Left ventricle myocardium inferior (tissue), 1 donor: Measurements from ENCODE around the gene PCBP1. TPM values are rescaled to one million over a fixed set of nuclear protein-coding genes. Genes with fewer than 3 reads are reported as not detected.
A peak's percentile ranks its signal among the peaks of the same experiment; 100 is the strongest.
"Not testable (repeated sequence)": the region's sequence is repeated elsewhere in the genome, so short reads cannot be mapped to it uniquely, and the experiment has no call there.

Experiments used
- DNase-seq: peaks from one replicate; pipeline ENCODE4 v3.0.0-alpha.2; 2020
- H3K27ac ChIP-seq: fragments of 200-600 bp; replicated peaks from 2 replicates; pipeline ENCODE4 v1.8.0; 2021
- H3K27me3 ChIP-seq: fragments of 200-600 bp; 2 replicates; pipeline ENCODE4 v1.8.0; 2021; ENCODE audit warnings: low read depth
- H3K36me3 ChIP-seq: fragments of 200-600 bp; 2 replicates; pipeline ENCODE4 v1.8.0; 2021
- H3K4me1 ChIP-seq: fragments of 200-600 bp; 2 replicates; pipeline ENCODE4 v1.8.0; 2021
- H3K4me3 ChIP-seq: fragments of 200-600 bp; 2 replicates; pipeline ENCODE4 v1.8.0; 2021; ENCODE audit warnings: mild to moderate bottlenecking, moderate library complexity
- H3K9me3 ChIP-seq: fragments of 200-600 bp; replicated peaks from 2 replicates; pipeline ENCODE4 v1.8.0; 2021
- CTCF ChIP-seq: fragments of 200-600 bp; IDR thresholded peaks from 2 replicates; pipeline ENCODE4 v1.8.0; 2021; ENCODE audit warnings: antibody characterized with exemption, mild to moderate bottlenecking, borderline replicate concordance
- intact Hi-C: fragments of 100-400 bp; cut with micrococcal nuclease; formaldehyde crosslinking; loops from one replicate; pipeline ENCODE4 v1.11.0; 2022
- total RNA-seq: library from RNA; stranded (reverse); fragmentation: NEBNext Ultra II Directional; extraction: Animal tissue kit (Norgen Biotek cat#: 25700); gene quantifications from one replicate; pipeline ENCODE4 v1.2.1, GENCODE V29; 2021
- donor health status: DM: no; HTN: yes; CAD: no; lungs with severe emphysema.

The PCBP1 gene
- total RNA-seq, 1 donor from 2014 or later: 205 TPM

- H3K27me3 ChIP-seq: no peaks in the 10 kb centered on the region
- no peak overlapping the region for H3K4me3 ChIP-seq
- intact Hi-C loops: no loop called here
- peak overlapping the region; percentile 81 for H3K27ac ChIP-seq
- H3K4me1 ChIP-seq: peaks cover 23% of the 10 kb centered on the region
- peak; percentile 32 for DNase-seq
- no peaks in the 10 kb centered on the region for H3K9me3 ChIP-seq
- H3K36me3 ChIP-seq: peaks cover 6% of the 10 kb centered on the region
- no peak for TF ChIP-seq CTCF
Observed at GRCh38 chr2:70094978-70095719, 7.9 kb downstream of the PCBP1 start.

GRCh38 chr2:70095720-70096670, 8.7 kb downstream of the PCBP1 start:
- no peaks in the 10 kb centered on the region for H3K27me3 ChIP-seq
- intact Hi-C loops: no loop called here
- H3K4me1 ChIP-seq: peaks cover 17% of the 10 kb centered on the region

GRCh38 chr2:70098032-70098431, 10.8 kb downstream of the PCBP1 start:
- intact Hi-C loops: no loop called here
- Histone ChIP-seq H3K4me3 (no peak overlapping the region), H3K27me3 (no peaks in the 10 kb centered on the region), H3K27ac (no peak overlapping the region), H3K4me1 (peaks cover 17% of the 10 kb centered on the region), H3K9me3 (no peaks in the 10 kb centered on the region), H3K36me3 (no peaks in the 10 kb centered on the region)
- DNase-seq: no peak
- no peak for TF ChIP-seq CTCF

More at GRCh38 chr2:70095720-70096670, 8.7 kb downstream of the PCBP1 start:
- H3K36me3 ChIP-seq: peaks cover 3% of the 10 kb centered on the region
- peak overlapping the region; percentile 81 for H3K27ac ChIP-seq
- H3K4me3 ChIP-seq: no peak overlapping the region
- DNase-seq: no peak
- H3K9me3 ChIP-seq: no peaks in the 10 kb centered on the region
- no peak for TF ChIP-seq CTCF

DNA sequence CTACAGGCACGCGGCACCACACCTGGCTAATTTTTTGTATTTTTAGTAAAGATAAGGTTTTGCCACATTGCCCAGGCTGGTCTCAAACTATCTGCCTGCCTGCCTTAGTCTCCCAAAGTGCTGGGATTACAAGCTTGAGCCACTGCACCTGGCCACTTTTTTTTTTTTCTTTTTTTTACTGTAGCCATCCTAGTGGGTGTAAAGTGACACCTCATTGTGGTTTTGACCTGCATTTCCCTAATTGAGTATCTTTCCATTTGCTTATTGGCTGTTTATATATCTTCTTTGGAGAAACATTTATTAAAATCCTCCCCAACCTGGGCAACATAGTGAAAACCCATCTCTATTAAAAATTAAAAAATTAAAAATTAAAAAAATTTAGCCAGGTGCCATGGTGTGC, 12.0 kb downstream of the PCBP1 start:
- peaks cover 26% of the 10 kb centered on the region for H3K4me1 ChIP-seq
- no peaks in the 10 kb centered on the region for H3K27me3 ChIP-seq
- no peaks in the 10 kb centered on the region for H3K36me3 ChIP-seq
- H3K4me3 ChIP-seq: no peak overlapping the region
- H3K9me3 ChIP-seq: no peaks in the 10 kb centered on the region
- intact Hi-C loops: no loop called here
- no peak for TF ChIP-seq CTCF
- H3K27ac ChIP-seq: no peak overlapping the region
- DNase-seq: no peak

DNA sequence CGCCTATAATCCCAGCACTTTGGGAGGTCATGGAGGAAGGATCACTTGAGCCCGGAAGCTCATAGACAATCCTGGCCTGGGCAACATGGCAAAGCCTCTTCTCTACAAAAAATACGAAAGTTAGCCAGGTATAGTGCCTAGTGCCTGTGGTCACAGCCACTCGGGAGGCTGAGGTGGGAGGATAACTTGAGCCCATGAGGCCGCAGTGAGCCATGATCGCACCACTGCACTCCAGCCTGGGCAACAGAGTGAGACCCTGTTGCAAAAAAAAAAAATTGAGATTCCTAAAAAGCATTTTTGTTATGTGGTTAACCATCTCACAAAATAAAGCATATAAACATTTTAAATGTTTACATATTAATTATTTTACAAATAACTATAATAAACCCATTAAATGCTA, 13.9 kb downstream of the PCBP1 start:
- no peak for TF ChIP-seq CTCF
- Histone ChIP-seq H3K4me1 (peaks cover 9% of the 10 kb centered on the region), H3K4me3 (no peak overlapping the region), H3K36me3 (no peaks in the 10 kb centered on the region), H3K27ac (no peak overlapping the region), H3K9me3 (no peaks in the 10 kb centered on the region), H3K27me3 (no peaks in the 10 kb centered on the region)
- no peak for DNase-seq
- intact Hi-C loops: no loop called here

- H3K36me3 ChIP-seq, intact Hi-C loops, H3K4me1 ChIP-seq: not testable (repeated sequence)
Observed at GRCh38 chr2:70101686-70102085, 14.4 kb downstream of the PCBP1 start.

GRCh38 chr2:70102323-70102905, 15.1 kb downstream of the PCBP1 start:
- DNase-seq, H3K36me3 ChIP-seq, H3K27me3 ChIP-seq, H3K4me3 ChIP-seq, intact Hi-C loops, H3K4me1 ChIP-seq, H3K9me3 ChIP-seq, H3K27ac ChIP-seq: not testable (repeated sequence)

More at GRCh38 chr2:70101686-70102085, 14.4 kb downstream of the PCBP1 start:
- not testable (repeated sequence) for H3K4me3 ChIP-seq, H3K27ac ChIP-seq, H3K9me3 ChIP-seq, DNase-seq, H3K27me3 ChIP-seq
